NCI-H2171 treated with DMSO at 0.1 percent for 48 hours (cell line): ENCODE results near the gene ANO10.
"Not testable (repeated sequence)": the region's sequence is repeated elsewhere in the genome, so short reads cannot be mapped to it uniquely, and the experiment has no call there.

Experiments
- DNase-seq: peaks from one replicate; lab custom pipeline; 2025; lab: John Stamatoyannopoulos, UW

Gene ANO10

DNA sequence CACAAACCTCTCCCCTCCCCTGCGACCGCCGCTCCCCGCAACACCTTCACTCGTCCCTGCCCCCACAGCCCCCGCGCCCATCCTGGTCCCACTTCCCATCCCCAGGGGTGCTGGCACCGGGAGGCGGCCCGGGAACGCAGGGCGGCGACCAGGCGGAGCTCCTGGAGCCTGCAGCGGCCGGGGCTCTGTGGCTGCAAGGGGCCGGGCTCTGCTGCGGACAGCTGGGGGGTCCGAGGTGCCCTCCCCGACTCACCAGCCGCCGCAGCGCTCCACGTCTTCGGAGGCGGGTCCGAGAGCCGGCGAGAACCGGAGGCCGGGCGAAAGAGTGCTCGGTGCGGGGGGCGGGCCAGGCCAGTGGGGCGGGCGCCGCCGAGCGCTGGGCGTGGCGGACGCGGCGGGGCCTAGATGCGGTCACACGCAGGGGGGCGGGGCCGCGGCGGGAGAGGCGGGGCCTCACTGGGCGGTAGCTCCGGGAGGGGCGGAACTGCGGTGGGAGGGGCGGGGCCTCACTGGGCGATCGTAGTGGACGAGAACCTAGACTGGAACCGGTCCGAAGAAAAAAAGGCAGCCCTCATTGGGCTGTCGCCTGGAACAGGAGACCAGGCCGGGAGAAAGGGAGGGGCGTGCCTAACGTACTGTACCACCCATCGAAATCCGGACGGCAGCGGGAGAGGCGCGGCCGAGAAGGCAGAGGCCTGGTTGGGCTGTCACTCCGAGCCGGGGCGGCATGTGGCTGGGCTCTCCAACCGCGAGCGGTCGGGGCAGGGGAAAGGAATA lies at the start of gene ANO10:
ANO10 (minus strand) TSS at position 356 of the 777 bp plus-strand sequence. CDS start 16,159 bp downstream, outside the sequence.
- peak; percentile 92 for DNase-seq

GRCh38 chr3:43670635-43671522 lies 49.1 kb upstream of the ANO10 start:
- DNase-seq: no peak

GRCh38 chr3:43665011-43665410 lies 43.2 kb upstream of the ANO10 start:
- not testable (repeated sequence) for DNase-seq

DNA sequence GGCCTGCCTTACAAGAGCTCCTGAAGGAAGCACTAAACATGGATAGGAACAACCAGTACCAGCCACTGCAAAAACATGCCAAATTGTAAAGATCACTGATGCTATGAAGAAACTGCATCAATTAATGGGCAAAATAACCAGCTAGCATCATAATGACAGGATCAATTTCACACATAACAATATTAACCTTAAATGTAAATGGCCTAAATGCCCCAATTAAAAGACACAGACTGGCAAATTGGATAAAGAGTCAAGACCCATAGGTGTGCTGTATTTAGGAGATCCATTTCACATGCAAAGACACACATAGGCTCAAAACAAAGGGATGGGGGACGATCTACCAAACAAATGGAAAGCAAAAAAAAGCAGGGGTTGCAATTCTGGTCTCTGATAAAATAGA lies 39.6 kb upstream of the ANO10 start:
- not testable (repeated sequence) for DNase-seq

- DNase-seq: no peak
Observed at GRCh38 chr3:43659250-43659880, 37.6 kb upstream of the ANO10 start.

DNA sequence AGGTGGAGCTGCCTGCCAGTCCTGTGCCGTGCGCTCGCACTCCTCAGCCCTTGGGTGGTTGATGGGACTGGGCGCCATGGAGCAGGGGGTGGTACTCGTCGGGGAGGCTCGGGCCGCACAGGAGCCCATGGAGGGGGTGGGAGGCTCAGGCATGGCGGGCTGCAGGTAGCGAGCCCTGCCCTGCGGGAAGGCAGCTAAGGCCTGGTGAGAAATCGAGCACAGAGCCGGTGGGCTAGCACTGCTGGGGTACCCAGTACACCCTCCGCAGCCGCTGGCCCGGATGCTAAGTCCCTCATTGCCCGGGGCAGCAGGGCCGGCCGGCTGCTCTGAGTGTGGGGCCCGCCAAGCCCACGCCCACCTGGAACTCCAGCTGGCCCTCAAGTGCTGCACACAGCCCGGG lies 34.6 kb upstream of the ANO10 start:
- DNase-seq: not testable (repeated sequence)

GRCh38 chr3:43650345-43650744 lies 28.5 kb upstream of the ANO10 start:
- DNase-seq: no peak

DNA sequence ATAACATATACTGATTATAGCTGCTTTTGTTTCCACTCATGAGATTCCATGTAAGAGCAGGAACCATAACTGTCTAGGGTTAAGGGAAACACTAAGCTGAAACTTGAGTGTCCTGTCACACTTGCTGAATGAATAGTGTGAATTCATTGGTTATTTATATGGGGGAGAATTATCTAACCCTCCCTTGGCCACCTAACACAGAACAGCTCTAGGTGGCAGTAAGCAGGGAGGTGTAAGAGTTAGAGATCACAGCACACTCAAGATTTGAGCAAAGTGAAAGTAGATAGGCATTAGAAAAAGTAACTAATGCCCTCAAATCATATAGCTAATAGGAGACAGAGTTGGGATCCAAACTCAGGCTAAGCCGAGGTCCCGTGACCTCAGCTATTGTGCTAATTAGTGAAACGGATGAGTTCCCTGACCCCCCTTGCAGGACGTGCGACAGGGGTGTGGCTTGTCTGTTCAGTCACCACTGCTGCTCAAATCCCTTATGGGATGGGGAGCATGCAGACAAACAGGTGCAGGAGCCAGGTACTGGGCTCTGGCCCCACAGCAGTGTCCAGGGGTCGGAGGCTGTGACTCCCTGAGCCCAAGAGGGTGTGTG lies 27.7 kb upstream of the ANO10 start:
- no peak for DNase-seq

GRCh38 chr3:43648957-43649356 lies 27.1 kb upstream of the ANO10 start:
- no peak for DNase-seq

- no peak for DNase-seq
Observed at GRCh38 chr3:43647331-43648166, 25.7 kb upstream of the ANO10 start.

DNA sequence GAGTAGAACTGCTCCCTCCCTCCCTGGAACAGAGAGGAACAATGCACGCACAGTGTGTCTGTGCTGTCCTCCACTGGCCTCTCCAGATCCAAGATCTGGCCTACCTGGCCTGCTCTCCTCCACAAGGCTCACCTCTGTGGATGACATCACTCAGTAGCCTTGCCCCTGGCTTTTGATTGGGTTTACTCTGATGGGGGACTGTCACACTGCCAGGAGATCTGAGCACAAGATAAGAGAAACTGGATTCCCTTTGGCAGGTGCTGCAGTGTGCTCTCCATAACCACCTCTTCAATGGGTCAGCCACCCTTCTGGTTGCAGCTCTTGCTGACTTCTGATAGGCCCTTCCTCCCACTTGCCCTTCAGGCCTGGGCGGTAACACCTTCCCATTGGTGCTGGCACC lies 22.6 kb upstream of the ANO10 start:
- DNase-seq: peak; percentile 22

GRCh38 chr3:43641306-43642114 lies 19.7 kb upstream of the ANO10 start:
- no peak for DNase-seq

- no peak for DNase-seq
Observed at GRCh38 chr3:43640681-43641080, 18.9 kb upstream of the ANO10 start.

- no peak for DNase-seq
Observed at GRCh38 chr3:43638594-43639447, 17.0 kb upstream of the ANO10 start.

GRCh38 chr3:43637702-43638101 lies 15.9 kb upstream of the ANO10 start:
- no peak for DNase-seq

DNA sequence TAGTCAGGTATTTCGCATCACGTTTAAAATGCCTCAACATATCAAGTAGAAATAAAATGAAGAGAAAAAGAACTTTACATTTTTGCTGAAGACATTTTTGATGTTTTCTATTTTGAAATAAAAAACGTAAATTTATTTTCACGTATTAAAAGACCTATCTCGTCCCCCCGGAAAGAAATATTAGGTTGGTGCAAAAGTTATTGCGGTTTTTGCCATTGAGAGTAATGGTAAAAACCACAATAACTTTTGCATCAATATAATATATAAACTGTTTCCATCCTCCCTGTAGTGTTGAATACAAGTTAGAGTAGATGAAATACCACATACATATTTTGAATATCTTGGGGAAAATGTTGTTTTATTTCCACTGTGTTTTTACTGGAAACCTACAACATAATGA lies 11.2 kb upstream of the ANO10 start:
- no peak for DNase-seq

GRCh38 chr3:43632269-43632733 lies 10.5 kb upstream of the ANO10 start:
- DNase-seq: peak; percentile 68

DNA sequence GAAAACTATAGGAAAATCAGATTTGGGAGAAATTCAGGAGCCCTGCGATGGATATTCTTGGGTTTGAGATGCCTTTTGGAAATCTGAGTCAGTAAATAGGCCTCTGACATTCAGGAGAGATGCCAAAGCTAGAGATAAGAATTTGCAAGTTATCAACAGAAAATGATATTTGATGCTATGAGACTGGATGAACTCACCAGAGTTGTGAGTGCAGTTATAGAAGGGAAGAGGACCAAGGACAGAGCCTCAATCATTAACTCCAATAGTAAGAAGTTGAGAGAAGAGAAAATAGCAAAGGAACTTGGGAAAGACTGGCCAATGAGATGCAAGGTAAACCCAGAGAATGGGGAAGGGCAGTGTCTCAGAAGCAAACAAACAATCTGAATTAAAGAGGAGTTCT lies 7.9 kb upstream of the ANO10 start:
- DNase-seq: peak; percentile 18

- DNase-seq: no peak
Observed at GRCh38 chr3:43629257-43629656, 7.4 kb upstream of the ANO10 start.
